NCI-H2171 (cell line): ENCODE measurements around the gene ADGRV1.
A peak's percentile ranks its signal among the peaks of the same experiment; 100 is the strongest.

Experiments used
- DNase-seq: peaks from one replicate; lab custom pipeline; 2025; lab: John Stamatoyannopoulos, UW

Gene ADGRV1

GRCh38 chr5:90558344-90559192 lies at the start of gene ADGRV1:
TSS of gene ADGRV1 (plus strand) at chr5:90558797. CDS start at chr5:90558896, 99 bp downstream.
- peak; percentile 84 for DNase-seq

GRCh38 chr5:90510438-90510837 lies 48.2 kb upstream of the ADGRV1 start:
- DNase-seq, result no peak

DNA sequence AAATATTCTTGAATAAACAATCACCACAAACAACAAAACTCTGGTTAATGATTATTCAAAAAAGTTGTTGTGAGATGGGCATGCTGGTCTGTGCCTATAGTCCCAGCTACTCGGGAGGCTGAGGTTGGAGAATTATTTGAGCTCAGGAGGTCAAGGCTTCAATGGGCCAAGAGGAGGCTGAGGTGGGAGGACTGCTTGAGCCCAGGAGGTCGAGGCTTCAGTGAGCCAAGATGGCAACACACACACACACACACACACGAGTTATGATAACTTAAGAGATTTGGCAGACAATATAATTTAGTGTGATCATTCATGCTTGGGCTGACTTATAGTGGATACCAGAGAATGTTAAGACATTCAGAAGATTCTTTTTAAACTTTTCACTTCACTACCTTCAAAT lies 44.1 kb upstream of the ADGRV1 start:
- DNase-seq, result no peak

GRCh38 chr5:90518661-90519060 lies 39.9 kb upstream of the ADGRV1 start:
- DNase-seq, result no peak

DNA sequence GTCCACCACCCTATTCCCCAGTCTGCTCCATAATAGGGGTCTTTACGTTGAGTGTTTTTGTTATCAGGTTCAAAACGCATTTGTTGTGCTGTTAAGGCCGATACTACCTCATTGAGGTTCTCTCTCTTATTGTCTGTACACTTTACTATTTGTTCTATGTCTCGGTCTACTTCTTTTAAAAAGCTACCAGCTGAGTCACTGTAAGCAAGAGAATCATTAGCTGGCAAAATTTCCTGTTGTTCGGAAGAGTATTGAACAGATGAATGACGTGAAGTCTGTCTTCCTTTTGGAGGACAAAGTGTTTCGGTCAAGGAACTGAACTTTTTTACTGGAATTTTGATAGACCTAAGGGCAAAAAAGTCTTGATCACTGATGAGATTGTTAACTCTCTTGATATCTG lies 39.5 kb upstream of the ADGRV1 start:
- no peak for DNase-seq

DNA sequence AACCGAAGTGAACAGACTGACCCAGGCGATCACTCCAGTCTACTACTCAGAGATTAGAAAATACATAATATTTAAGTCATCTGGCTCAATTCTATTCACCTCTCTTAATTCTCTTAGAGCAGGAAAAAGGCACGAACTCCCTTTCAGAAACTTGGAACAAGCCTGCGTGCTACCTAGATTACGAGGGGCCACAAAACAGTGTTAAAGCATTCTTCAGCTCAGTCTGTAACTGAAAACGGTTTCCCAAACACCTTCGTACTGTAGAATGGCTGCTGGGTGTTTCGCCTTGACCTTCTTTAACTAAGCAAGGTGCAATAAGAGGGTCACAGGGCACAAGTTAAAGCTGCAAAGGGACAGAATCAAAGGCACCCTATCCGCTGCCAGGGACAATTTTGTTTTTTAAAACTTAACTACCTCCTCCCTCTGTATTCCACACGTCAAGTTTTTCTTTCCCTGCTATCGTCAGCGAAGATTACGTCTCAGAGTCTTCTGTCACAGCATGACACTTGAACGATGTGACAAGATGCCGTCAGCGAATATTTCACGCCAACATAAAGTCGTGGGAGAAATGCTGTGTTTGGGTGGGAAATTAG lies 29.9 kb upstream of the ADGRV1 start:
- DNase-seq, result no peak

- peak; percentile 81 for DNase-seq
Observed at GRCh38 chr5:90529194-90529938, 29.2 kb upstream of the ADGRV1 start, which contains the start of gene LYSMD3. TSS of gene LYSMD3 (minus strand) at chr5:90529584. CDS start at chr5:90525289, 4,295 bp downstream.

GRCh38 chr5:90529939-90530677 lies 28.5 kb upstream of the ADGRV1 start:
- peak; percentile 26 for DNase-seq

DNA sequence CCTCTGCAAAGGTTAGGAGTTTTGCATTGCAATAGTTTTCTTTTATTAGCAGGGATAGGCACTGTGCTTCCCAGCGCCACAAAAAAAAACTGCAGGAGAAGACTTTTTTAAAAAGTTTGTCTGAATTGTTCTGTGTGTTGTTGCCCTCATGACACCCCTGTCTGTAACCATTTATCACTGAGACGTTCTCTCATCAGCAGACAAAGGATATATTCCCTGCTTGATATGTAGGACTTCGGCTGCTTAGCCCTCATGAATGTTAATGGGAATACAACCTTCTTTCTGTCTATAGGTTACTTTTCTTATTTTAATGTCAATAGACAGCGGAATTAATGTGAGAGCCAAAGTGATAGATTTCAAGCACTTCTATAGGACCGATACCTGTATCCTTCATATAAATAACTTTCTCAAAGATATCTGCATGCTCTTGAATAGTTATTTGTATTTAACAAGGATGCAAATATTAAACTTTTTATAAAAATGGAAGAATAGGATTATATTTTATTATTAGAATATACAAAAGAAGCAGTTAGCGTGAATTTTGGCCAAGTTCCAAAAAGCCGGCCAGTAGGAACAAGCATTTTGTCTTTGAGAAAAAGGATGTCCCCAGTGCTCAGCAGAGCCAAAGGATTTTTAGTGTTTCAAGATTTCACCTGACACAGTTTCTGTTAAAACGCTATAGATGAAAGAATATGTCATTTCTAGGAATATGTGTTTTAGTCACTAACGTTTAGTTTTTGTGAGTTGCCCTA lies 27.7 kb upstream of the ADGRV1 start:
- DNase-seq, result no peak

DNA sequence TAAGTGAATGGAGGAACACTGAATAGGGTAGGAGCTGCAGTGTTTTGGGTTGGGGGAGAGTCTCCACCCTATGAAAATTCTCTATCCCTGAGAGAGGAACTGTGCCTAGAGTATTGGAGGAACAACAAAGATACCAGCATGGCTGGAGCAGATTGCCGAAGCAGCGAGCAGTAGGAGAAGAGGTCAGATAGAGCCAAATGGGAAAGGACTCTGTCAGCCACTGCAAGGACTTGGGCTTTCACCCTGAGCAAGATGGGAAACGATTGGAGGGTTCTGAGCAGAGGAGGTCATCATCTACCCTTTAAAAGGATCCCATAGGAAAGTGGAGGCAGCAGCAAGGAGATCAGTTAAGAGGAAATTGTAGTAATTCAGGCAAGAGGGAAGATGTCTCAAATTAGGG lies 24.8 kb upstream of the ADGRV1 start:
- no peak for DNase-seq

DNA sequence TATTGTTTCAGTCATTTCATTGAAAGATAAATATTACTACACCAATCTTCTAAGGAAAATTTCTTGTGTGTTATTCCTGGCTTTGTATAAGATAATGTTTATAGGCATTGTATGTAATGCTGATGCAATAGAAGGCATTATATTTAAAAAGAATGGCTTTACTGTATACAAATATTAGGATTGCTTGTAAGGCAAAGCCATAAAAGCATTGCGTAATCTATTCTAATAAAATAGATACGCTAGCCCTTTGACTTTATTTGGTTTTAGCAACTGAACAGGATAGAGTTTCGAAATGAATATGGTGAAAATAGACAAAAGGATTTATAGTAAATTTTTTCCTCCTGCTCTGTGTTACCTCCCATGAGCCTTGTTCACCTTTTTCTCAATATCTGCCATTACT lies 23.7 kb upstream of the ADGRV1 start:
- no peak for DNase-seq

GRCh38 chr5:90542827-90543519 lies 15.6 kb upstream of the ADGRV1 start:
- no peak for DNase-seq

DNA sequence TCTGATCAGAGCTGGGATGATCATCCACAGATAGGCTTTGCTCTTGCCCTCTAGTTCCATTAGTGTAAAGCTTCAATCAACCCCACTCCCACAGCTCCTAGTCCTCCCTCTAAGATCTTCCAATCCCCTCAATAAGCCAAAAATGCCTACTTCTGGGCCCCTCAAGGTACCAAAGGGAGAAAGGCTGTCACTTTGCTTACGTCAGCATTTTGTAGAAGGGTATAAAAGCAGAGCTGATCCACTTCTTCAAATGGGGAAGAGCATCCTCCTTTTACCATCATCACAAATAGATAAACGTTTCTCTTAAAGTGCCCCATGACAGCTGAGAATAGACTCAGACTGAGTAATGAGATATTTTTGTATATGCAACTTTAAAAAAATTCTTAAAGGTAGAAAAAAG lies 13.1 kb upstream of the ADGRV1 start:
- no peak for DNase-seq

GRCh38 chr5:90546216-90546837 lies 12.3 kb upstream of the ADGRV1 start:
- no peak for DNase-seq

DNA sequence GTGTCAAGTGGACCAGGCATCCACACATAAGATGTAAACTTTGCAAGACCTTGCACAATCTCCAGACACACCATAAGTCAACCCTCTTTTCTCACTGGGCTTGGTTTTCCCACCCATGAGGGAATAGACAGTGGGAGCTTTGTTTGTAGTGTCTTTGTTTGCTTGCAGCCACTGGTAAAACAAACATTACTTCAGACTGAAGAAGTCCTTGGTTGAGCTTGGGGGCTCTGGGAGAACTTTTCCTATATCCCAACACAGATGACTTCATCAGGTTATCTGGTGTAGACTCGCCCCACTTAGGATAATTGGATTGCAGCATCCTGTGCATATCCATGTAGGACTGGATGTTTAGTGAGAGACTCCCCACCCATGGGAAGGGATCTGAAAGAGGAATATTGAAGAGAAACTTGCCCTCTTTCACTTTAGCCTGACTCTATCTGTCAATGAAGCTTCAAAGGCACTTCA lies 11.5 kb upstream of the ADGRV1 start:
- DNase-seq, result no peak

DNA sequence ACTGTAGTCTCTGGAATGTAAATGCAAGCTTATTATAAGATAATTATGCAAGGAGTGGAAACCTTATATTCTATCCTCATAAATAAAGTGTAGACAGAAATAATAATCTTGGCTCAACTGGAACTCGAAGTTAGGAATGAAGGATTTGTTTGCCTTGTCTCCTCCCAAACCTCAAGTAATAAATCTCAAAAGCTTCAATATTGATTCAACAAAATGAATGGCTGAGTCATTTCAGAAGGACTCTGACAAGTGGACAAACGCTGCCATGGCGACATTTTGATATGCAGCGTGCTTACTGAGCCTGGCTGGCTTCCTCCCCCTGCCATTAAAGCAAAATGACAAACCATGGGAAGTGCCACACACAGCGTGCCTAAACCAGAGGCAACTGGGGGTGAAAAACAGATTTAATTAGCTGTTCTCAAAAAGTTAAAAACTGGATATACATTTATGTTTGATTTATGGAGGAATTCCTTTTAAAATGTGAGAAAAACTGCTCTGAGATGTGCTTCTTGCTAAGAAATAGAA lies 10.5 kb upstream of the ADGRV1 start:
- no peak for DNase-seq

- no peak for DNase-seq
Observed at GRCh38 chr5:90549223-90549622, 9.4 kb upstream of the ADGRV1 start.

- DNase-seq, result no peak
Observed at GRCh38 chr5:90549729-90550275, 8.8 kb upstream of the ADGRV1 start.

GRCh38 chr5:90550963-90551362 lies 7.6 kb upstream of the ADGRV1 start:
- no peak for DNase-seq

- no peak for DNase-seq
Observed at GRCh38 chr5:90551376-90551775, 7.2 kb upstream of the ADGRV1 start.
